CD1c-positive myeloid dendritic cell (primary cell): ENCODE measurements around the gene EFNA3.

Experiments used
- DNase-seq: peaks from one replicate; pipeline ENCODE4 v3.0.0-alpha.2; 2016; ENCODE audit errors: extremely low spot score

Gene EFNA3, protein sequence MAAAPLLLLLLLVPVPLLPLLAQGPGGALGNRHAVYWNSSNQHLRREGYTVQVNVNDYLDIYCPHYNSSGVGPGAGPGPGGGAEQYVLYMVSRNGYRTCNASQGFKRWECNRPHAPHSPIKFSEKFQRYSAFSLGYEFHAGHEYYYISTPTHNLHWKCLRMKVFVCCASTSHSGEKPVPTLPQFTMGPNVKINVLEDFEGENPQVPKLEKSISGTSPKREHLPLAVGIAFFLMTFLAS

DNA sequence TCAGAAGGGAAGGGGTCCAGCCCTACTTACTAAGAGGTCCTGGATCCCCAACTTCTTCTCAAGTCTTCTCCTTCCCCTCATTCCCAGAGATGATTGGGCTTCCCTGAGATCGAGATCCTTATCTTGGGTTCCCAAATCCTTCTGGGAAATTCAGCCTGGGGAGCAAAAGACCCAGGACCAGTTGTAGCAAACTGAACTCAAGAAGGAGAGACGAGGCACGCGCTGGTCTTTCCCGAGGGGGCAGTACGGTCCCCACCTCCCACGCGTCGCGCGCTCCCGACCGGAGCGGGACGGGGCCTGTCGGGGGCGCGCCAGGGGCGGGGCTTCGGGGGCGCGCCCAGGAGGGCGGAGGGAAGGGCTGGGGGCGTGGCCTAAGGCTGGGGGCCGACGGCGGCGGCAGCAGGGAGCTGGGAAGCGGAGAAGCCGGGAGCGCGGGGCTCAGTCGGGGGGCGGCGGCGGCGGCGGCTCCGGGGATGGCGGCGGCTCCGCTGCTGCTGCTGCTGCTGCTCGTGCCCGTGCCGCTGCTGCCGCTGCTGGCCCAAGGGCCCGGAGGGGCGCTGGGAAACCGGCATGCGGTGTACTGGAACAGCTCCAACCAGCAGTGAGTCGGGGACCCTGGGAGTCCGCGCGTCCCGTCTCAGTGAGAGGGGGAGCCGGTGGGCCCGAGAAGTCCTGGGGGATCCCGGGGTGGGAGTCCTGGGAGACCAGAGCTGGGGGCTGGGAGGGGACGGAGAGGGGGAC is at the start of gene EFNA3:
Gene EFNA3, plus strand, starts transcription at position 369 of the 741 bp plus-strand sequence. Its CDS starts 105 bp downstream, at position 474.
- DNase-seq, result peak; percentile 80

GRCh38 chr1:155029513-155030242 is 49.0 kb upstream of the EFNA3 start:
- DNase-seq, result no peak

DNA sequence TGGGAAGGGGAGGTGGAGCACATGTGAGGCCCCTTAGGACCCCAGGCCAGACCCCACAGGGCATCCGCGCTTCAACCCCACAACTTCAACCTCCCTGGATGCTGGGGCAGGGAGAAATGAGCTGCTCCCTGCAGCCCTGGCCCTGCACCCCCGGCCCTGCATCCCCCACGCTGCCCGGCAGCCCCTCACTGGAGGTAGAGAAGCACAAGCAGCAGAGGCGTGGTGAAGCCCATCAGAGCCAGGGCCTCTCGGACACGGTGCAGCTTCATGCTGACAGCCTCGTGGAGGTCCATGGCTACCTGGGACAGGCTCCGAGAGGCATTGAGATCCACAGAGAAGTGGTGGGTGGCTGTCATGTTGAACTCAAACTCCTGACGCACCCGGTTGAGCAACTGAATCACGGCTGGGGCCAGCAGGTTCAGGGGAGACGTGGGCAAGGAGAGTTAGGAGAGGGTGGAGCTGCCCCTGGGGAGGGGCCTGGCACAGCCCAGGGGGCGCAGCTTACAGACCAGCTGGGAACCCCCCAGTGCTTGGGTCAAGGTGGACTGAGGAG is 48.3 kb upstream of the EFNA3 start:
- DNase-seq, result no peak

DNA sequence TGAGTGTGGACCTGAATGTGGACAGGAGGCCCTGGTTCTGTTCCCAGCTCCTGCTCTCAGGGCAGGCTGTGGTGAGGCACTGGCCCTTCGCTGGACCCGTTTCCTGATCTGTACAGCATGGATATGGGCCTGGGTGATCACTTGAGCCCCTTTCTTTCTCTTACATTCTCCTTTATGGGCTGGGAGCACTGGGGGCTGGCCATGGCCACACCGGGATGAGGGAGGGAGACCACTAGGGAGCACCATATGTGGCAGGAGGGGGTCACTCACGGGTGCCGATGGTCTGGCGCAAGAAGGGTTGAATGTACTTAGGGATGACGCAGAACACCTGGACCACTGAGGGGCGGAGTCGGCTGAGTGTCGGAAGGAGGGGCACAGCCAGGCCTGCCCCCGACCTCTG is 47.7 kb upstream of the EFNA3 start:
- no peak for DNase-seq

DNA sequence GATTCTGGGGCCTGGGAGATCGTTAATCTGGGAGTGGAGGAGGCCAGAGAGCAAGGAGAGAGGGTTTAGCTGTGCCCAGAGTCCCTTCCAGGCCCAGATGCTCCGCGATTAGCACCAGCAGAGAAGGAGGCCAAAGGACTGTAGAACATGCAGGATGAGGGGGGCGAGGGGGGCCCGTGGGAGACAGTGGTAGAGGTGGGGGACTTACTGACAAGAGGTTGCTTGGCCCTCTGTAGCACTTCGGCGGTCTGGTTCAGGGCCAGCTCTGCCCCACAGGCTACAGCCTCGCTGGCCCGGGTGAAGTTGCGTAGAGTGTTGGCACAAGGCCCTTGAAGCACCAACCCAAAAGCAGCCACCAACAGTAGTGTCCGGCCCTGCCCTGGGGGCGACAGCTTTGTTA is 45.8 kb upstream of the EFNA3 start:
- DNase-seq, result no peak

DNA sequence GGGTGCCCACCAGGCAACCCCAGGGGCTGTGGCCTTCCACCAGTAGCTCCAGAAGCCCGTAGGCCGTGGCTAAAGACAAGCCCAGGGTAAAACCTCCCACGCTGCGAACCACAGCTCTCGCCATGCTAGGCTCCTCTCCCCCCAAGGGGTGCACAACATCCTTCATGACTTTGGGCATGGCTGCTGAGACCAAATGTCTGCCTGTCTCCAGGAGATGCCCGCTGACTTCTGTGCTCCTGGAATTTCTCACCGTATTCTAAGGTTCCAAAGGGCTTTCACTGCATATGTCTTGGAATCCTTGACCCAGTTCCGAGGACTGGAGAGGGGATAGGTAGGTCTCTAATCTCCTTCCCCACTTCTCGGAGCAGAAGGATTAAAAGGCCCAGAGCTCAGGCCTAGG is 45.1 kb upstream of the EFNA3 start, which contains the start of the genes DCST1 and DCST2:
Gene DCST1, plus strand, starts transcription at position 301 of the 400 bp plus-strand sequence. CDS start 213 bp downstream, outside the sequence.
Gene DCST2, minus strand, starts transcription at position 258 of the 400 bp plus-strand sequence. Its CDS starts 80 bp downstream, at position 178.
- no peak for DNase-seq

GRCh38 chr1:155034318-155035208 is 44.1 kb upstream of the EFNA3 start:
- DNase-seq, result no peak

DNA sequence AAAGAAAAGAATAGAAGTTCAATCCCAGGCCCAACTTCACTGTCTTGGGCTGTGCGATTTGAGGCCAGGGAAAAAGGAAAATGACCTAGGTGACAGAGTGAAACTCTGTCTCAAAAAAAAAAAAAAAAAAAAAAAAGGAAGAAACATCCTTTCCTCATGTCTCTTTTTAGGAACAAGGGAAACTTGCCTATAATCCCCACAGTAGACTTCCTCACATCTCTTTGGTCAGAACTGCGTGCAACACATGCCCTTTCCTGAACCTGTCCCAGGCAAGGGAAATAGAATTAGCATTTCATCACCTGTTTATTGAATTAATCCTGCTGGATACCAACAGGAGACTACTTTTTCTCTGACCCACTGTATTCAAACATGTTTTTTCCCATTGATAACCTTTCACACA is 42.7 kb upstream of the EFNA3 start:
- DNase-seq, result peak; percentile 64

GRCh38 chr1:155037043-155037442 is 41.6 kb upstream of the EFNA3 start:
- DNase-seq, result no peak

GRCh38 chr1:155037851-155038441 is 40.7 kb upstream of the EFNA3 start:
- DNase-seq, result no peak

- no peak for DNase-seq
Measured at GRCh38 chr1:155038602-155039307, 39.9 kb upstream of the EFNA3 start.

DNA sequence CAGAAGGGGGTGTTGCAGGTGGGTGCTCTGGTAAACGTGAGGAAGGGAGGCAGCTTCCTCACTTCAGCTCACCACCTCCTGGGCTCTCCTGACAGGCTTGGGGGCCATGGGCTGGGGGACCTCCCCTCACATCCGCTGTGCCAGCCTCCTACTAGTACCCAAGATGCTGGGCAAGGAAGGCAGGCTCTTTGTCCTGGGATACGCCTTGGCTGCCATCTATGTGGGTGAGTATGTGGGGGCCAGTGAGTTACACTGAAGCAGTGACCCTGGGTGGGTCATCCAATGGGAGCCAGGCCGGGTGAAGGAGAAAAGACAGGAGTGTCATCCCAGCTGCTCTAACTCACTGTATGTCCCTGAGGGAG is 39.3 kb upstream of the EFNA3 start:
- DNase-seq, result no peak

- no peak for DNase-seq
Measured at GRCh38 chr1:155040358-155041093, 38.1 kb upstream of the EFNA3 start.

DNA sequence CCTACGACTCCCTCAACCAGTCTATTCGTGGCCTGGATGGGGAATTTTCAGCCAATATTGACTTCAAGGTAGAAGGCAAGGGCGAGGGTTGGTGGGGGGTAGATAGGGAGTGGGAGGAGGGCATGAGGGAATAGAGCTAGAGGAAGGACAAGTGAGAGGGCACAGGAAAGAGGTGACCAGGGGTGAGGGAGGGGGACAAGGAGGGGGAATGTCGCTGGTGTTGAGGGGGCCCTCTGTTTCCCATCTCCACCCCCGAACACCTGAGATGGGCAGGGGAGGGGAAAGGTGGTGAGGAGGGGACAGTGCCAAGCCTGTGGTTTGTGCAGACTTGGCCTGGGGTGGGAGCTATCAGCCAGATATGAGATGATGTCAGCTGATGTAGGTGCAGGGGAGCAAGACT is 35.8 kb upstream of the EFNA3 start:
- DNase-seq, result no peak

DNA sequence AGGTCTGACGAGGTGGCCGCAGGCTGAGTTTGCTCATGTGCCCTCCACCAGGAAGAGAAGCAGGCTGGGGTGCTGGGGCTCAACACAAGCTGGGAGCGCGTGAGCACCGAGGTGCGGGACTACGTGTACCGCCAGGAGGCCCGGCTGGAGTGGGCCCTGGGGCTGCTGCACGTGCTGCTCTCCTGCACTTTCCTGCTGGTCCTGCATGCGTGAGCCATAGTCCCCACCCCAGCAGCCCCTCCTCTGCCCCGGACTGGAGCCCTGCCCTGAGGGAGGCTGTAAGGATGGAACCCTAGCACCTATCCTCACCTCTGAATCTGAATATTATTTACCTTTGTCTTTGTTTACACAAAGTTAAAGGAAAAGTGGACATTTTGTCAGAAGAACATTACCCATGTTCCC is 35.3 kb upstream of the EFNA3 start:
- no peak for DNase-seq

- DNase-seq, result no peak
Measured at GRCh38 chr1:155043793-155044192, 34.8 kb upstream of the EFNA3 start.

DNA sequence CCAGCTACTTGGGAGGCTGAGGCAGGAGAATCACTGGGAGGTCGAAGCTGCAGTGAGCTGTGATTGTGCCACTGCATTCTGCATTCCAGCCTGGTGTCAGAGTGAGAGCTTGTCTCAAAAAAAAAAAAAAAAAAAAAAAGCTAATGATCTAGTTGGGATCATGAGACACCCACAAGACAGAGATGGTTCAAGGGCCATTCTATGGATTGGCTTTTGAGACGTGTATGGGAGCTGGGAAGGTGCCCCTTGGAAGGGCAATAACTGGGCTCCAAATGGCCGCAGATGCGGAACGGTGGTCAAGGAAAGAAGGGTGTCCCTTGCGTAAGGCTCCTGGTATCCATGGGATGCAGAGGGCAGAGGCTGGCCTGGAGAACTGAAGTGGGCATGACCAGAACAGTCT is 34.3 kb upstream of the EFNA3 start:
- DNase-seq, result no peak

DNA sequence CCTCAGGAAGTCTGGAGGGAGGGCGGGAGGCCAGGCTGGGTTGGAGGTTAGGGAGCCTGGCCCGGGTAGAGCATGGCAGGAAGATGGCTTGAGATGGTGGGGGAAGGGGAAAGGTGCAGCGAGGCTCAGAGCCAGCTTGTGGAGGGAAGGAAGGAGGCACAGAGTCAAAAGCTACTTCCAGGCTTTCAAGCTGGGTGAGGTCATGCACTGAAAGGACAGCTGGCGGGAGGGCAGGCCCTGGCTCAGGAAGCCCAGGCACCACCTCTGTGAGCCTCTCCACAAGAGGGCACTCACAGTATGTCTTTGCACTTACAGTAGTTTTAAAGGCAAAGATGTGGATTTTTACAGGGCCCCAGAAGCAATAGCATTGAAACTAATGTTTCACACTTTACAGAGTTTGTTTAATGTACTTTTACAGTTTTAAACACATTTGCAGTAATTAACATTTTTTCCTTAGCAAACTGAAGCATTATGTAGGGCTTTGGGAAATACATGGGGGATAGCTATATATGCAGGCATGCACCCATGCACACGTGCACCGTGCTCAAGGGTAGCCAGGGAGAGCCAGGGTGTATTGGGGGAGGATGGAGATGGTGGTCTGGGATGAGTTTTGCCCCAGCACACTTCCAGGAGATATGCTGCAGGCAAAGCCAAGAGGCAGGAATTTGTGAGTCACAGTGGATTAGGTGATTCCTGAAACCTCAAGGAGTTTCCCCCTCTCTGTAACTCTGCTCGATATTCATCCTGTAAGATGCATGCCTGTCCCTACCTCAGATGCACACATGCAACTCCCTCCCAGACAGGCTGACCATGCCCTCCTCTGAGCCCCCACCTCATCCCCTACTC is 33.6 kb upstream of the EFNA3 start:
- peak; percentile 85 for DNase-seq
